Smooth muscle cell (in vitro differentiated cells): ENCODE results near the gene PLIN4. TPM values are rescaled to one million over a fixed set of nuclear protein-coding genes. Genes with fewer than 3 reads are reported as not detected.

Experiments used
- DNase-seq: peaks from one replicate; lab custom pipeline; 2025; ENCODE audit not compliant: unreplicated experiment; lab: John Stamatoyannopoulos, UW
- H2AFZ ChIP-seq: fragments of 200-600 bp; sonication (generic); 2 replicates; pipeline ENCODE4 v1.6.0; 2016; ENCODE audit warnings: antibody characterized with exemption, low read depth, mild to moderate bottlenecking
- H3F3A ChIP-seq: fragments of 200-600 bp; sonication (generic); 2 replicates; pipeline ENCODE4 v1.6.0; 2017; ENCODE audit warnings: antibody characterized with exemption, low read depth
- H3K27ac ChIP-seq: fragments of 200-600 bp; sonication (generic); 2 replicates; pipeline ENCODE4 v1.5.1; 2016; ENCODE audit warnings: low read depth, mild to moderate bottlenecking
- H3K27me3 ChIP-seq: fragments of 200-600 bp; sonication (generic); 2 replicates; pipeline ENCODE4 v1.6.1; 2016; ENCODE audit warnings: low read depth, mild to moderate bottlenecking
- H3K36me3 ChIP-seq: fragments of 200-600 bp; sonication (generic); 2 replicates; pipeline ENCODE4 v1.5.1; 2016; ENCODE audit warnings: low read depth
- H3K4me1 ChIP-seq: fragments of 200-600 bp; sonication (generic); 2 replicates; pipeline ENCODE4 v1.5.1; 2016; ENCODE audit warnings: low read depth
- H3K4me2 ChIP-seq: fragments of 200-600 bp; sonication (generic); 2 replicates; pipeline ENCODE4 v1.6.0; 2016; ENCODE audit warnings: mild to moderate bottlenecking
- H3K4me3 ChIP-seq: fragments of 200-600 bp; sonication (generic); 2 replicates; pipeline ENCODE4 v1.5.1; 2016; ENCODE audit warnings: mild to moderate bottlenecking
- H3K79me2 ChIP-seq: fragments of 200-600 bp; sonication (generic); 2 replicates; pipeline ENCODE4 v1.6.0; 2016; ENCODE audit warnings: low read depth, mild to moderate bottlenecking
- H3K9ac ChIP-seq: fragments of 200-600 bp; sonication (generic); 2 replicates; pipeline ENCODE4 v1.6.0; 2016; ENCODE audit warnings: low read depth
- H3K9me3 ChIP-seq: fragments of 200-600 bp; sonication (generic); replicated peaks from 2 replicates; pipeline ENCODE4 v1.5.1; 2016; ENCODE audit warnings: low read depth
- H4K20me1 ChIP-seq: fragments of 200-600 bp; sonication (generic); 2 replicates; pipeline ENCODE4 v1.6.0; 2016; ENCODE audit warnings: low read depth
- WGBS: methylation state at CpG from one replicate; pipeline ENCODE4 v1.1.7; 2016; ENCODE audit warnings: low lambda C conversion rate; 5-methylcytosine and 5-hydroxymethylcytosine counted together
- polyA plus RNA-seq: library from polyadenylated mRNA; unstranded; fragments of >200 nt; fragmentation: Nextera tagmentation; extraction: Ambion mirVana; gene quantifications from 2 replicates; pipeline ENCODE4 v1.2.1, GENCODE V29; 2016
- total RNA-seq: library from RNA; depleted of rRNA; stranded (reverse); fragments of >200 nt; gene quantifications from 2 replicates; pipeline ENCODE4 v1.2.3, GENCODE V29; 2014
- TF ChIP-seq, protein P1 (sequence below): fragments of 200-600 bp; sonication (generic); IDR thresholded peaks from 2 replicates; pipeline ENCODE4 v1.5.1; 2017; ENCODE audit warnings: borderline replicate concordance, mild to moderate bottlenecking, antibody characterized with exemption; ENCODE audit not compliant: insufficient read depth, poor library complexity, severe bottlenecking

PLIN4 gene
- total and polyA plus RNA-seq, 2 experiments from 2014 or later: 0.23 TPM; not detected in 1

DNA sequence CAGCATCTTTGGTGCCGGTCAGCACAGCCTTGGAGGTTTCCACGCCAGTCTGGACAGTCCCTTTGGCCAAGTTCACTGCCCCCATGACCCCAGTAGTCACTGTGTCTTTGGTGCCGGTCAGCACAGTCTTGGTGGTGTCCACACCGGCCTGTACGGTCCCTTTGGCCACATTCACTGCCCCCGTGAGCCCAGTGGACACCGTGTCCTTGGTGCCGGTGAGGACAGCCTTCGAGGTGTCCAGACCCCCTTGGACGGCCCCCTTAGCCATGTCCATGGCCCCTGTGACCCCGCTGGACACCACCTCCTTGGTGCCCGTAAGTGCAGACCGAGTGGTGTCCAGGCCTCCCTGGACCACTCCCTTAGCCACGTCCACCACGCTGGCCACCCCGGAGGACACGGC is 5.0 kb downstream of the PLIN4 start:
- H3K4me1 ChIP-seq: no peaks in the 10 kb centered on the region
- H3K4me2 ChIP-seq: no peak overlapping the region
- H3K9ac ChIP-seq: no peak overlapping the region
- no peaks in the 10 kb centered on the region for H3F3A ChIP-seq
- no peaks in the 10 kb centered on the region for H3K27me3 ChIP-seq
- no peaks in the 10 kb centered on the region for H3K79me2 ChIP-seq
- no peak for DNase-seq
- TF ChIP-seq, protein P1, sequence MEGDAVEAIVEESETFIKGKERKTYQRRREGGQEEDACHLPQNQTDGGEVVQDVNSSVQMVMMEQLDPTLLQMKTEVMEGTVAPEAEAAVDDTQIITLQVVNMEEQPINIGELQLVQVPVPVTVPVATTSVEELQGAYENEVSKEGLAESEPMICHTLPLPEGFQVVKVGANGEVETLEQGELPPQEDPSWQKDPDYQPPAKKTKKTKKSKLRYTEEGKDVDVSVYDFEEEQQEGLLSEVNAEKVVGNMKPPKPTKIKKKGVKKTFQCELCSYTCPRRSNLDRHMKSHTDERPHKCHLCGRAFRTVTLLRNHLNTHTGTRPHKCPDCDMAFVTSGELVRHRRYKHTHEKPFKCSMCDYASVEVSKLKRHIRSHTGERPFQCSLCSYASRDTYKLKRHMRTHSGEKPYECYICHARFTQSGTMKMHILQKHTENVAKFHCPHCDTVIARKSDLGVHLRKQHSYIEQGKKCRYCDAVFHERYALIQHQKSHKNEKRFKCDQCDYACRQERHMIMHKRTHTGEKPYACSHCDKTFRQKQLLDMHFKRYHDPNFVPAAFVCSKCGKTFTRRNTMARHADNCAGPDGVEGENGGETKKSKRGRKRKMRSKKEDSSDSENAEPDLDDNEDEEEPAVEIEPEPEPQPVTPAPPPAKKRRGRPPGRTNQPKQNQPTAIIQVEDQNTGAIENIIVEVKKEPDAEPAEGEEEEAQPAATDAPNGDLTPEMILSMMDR: no peak
- no peaks in the 10 kb centered on the region for H3K36me3 ChIP-seq
- H3K27ac ChIP-seq: no peak overlapping the region
- H4K20me1 ChIP-seq: no peaks in the 10 kb centered on the region
- no peak overlapping the region for H2AFZ ChIP-seq
- WGBS: 92% methylated on average over 17 of the region's 17 CpGs
- H3K4me3 ChIP-seq: no peak overlapping the region
- H3K9me3 ChIP-seq: no peaks in the 10 kb centered on the region

DNA sequence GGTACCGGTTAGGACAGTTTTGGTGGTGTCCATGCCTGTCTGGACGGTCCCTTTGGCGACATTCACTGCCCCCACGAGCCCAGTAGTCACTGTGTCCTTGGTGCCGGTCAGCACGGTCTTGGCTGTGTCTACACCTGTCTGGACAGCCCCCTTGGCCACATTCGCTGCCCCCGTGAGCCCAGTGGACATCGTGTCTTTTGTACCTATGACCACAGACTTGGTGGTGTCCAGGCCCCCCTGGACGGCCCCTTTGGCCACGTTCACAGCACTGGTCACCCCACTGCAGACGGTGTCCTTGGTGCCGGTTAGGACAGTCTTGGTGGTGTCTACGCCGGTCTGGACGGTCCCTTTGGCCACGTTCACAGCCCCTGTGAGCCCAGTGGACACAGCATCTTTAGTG is 6.2 kb downstream of the PLIN4 start:
- H2AFZ ChIP-seq: no peak overlapping the region
- H3K9me3 ChIP-seq: no peaks in the 10 kb centered on the region
- no peaks in the 10 kb centered on the region for H3K36me3 ChIP-seq
- DNase-seq: no peak
- 96% methylated on average over 17 of the region's 17 CpGs for WGBS
- no peaks in the 10 kb centered on the region for H3K27me3 ChIP-seq
- TF ChIP-seq, protein P1: no peak
- H3K4me3 ChIP-seq: no peak overlapping the region
- no peaks in the 10 kb centered on the region for H4K20me1 ChIP-seq
- no peaks in the 10 kb centered on the region for H3K4me1 ChIP-seq
- no peak overlapping the region for H3K27ac ChIP-seq
- no peaks in the 10 kb centered on the region for H3K79me2 ChIP-seq
- H3K4me2 ChIP-seq: no peak overlapping the region
- peaks cover under 1% of the 10 kb centered on the region for H3F3A ChIP-seq
- H3K9ac ChIP-seq: no peak overlapping the region

DNA sequence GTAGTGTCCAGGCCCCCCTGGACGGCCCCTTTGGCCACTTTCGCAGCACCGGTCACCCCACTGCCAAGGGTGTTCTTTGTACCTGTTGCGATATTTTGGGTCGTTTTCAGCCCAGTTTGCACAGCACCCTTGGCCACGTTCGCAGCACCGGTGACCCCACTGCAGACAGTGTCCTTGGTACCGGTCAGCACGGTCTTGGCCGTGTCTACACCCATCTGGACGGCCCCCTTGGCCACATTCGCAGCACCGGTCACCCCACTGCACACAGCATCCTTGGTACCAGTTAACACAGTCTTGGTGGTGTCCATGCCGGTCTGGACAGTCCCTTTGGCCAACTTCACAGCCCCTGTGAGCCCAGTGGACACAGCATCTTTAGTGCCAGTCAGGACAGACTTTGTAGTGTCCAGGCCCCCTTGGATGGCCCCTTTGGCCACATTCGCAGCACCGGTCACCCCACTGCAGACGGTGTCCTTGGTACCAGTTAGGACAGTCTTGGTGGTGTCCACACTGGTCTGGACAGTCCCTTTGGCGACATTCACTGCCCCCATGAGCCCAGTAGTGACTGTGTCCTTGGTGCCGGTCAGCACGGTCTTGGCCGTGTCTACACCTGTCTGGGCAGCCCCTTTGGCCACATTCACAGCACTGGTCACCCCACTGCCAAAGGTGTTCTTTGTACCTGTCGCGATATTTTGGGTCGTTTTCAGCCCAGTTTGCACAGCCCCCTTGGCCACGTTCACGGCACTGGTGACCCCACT is 6.8 kb downstream of the PLIN4 start:
- WGBS: 89% methylated on average over 27 of the region's 27 CpGs
- no peaks in the 10 kb centered on the region for H3K36me3 ChIP-seq
- peaks cover 6% of the 10 kb centered on the region for H3F3A ChIP-seq
- no peak for DNase-seq
- no peaks in the 10 kb centered on the region for H4K20me1 ChIP-seq
- no peak overlapping the region for H3K4me2 ChIP-seq
- no peaks in the 10 kb centered on the region for H3K27me3 ChIP-seq
- H2AFZ ChIP-seq: no peak overlapping the region
- H3K4me3 ChIP-seq: no peak overlapping the region
- TF ChIP-seq, protein P1: no peak
- no peak overlapping the region for H3K27ac ChIP-seq
- H3K4me1 ChIP-seq: no peaks in the 10 kb centered on the region
- no peak overlapping the region for H3K9ac ChIP-seq
- no peaks in the 10 kb centered on the region for H3K9me3 ChIP-seq
- H3K79me2 ChIP-seq: no peaks in the 10 kb centered on the region
